ENCODE measurements around the gene JAZF1.

JAZF1 gene

GRCh38 chr7:28180364-28181147 is at the start of gene JAZF1:
JAZF1 (minus strand) TSS chr7:28180795.
- TF ChIP-seq CREB1 (IDR thresholded peaks at IDR 0.05; ENCODE audit: low read depth): no peak
- TF ChIP-seq EP300 (IDR thresholded peaks at IDR 0.05; ENCODE audit: borderline replicate concordance): no peak
- TF ChIP-seq NFIC (IDR thresholded peaks at IDR 0.05): no peak
- TF ChIP-seq TAF1 (IDR thresholded peaks at IDR 0.05; ENCODE audit: low read depth): no peak
- no peak for TF ChIP-seq FOXM1 (IDR thresholded peaks at IDR 0.05; ENCODE audit: borderline replicate concordance, low read depth)
- no peak for TF ChIP-seq YY1 (IDR thresholded peaks at IDR 0.05; ENCODE audit: low read depth)
- TF ChIP-seq, protein P1, sequence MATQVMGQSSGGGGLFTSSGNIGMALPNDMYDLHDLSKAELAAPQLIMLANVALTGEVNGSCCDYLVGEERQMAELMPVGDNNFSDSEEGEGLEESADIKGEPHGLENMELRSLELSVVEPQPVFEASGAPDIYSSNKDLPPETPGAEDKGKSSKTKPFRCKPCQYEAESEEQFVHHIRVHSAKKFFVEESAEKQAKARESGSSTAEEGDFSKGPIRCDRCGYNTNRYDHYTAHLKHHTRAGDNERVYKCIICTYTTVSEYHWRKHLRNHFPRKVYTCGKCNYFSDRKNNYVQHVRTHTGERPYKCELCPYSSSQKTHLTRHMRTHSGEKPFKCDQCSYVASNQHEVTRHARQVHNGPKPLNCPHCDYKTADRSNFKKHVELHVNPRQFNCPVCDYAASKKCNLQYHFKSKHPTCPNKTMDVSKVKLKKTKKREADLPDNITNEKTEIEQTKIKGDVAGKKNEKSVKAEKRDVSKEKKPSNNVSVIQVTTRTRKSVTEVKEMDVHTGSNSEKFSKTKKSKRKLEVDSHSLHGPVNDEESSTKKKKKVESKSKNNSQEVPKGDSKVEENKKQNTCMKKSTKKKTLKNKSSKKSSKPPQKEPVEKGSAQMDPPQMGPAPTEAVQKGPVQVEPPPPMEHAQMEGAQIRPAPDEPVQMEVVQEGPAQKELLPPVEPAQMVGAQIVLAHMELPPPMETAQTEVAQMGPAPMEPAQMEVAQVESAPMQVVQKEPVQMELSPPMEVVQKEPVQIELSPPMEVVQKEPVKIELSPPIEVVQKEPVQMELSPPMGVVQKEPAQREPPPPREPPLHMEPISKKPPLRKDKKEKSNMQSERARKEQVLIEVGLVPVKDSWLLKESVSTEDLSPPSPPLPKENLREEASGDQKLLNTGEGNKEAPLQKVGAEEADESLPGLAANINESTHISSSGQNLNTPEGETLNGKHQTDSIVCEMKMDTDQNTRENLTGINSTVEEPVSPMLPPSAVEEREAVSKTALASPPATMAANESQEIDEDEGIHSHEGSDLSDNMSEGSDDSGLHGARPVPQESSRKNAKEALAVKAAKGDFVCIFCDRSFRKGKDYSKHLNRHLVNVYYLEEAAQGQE (IDR thresholded peaks at IDR 0.05; ENCODE audit: low read depth): no peak
- TF ChIP-seq ZBTB7A (IDR thresholded peaks at IDR 0.05; ENCODE audit: low read depth): no peak
- no peak for TF ChIP-seq CEBPB (IDR thresholded peaks at IDR 0.05)
- no peak for TF ChIP-seq EGR1 (IDR thresholded peaks at IDR 0.05)
- TF ChIP-seq TEAD4 (IDR thresholded peaks at IDR 0.05): no peak
- no peak for TF ChIP-seq USF1 (IDR thresholded peaks at IDR 0.05)
- TF ChIP-seq, protein P2, sequence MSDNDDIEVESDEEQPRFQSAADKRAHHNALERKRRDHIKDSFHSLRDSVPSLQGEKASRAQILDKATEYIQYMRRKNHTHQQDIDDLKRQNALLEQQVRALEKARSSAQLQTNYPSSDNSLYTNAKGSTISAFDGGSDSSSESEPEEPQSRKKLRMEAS (IDR thresholded peaks at IDR 0.05): no peak
- TF ChIP-seq TCF12 (IDR thresholded peaks at IDR 0.05; ENCODE audit: low read depth): no peak
- no peak for TF ChIP-seq RAD21 (IDR thresholded peaks at IDR 0.05; ENCODE audit: low read depth)

GRCh38 chr7:28230261-28230660 is 49.7 kb upstream of the JAZF1 start:
- TF ChIP-seq RAD21 (IDR thresholded peaks at IDR 0.05; ENCODE audit: low read depth): no peak

DNA sequence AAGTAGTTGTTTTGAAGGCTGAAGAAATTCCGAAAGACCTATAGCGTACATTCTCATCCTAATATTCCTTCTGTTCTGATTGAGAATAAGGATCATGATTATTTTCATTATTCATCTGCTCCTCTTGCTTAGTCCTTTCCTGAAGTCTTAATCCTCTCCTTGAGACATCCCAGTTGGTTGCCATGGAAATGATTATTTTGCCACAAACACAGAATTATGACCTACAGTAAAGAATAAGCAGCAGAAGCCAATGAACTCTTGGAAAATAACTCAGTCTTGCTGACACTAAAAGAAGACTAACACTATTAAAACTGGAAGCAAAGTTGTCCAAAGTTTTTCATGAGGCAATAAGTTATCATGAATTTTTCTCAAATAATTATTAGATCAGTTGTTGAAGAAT is 47.8 kb upstream of the JAZF1 start:
- TF ChIP-seq NFIC (IDR thresholded peaks at IDR 0.05): no peak
- TF ChIP-seq TEAD4 (IDR thresholded peaks at IDR 0.05): no peak
- no peak for TF ChIP-seq TCF12 (IDR thresholded peaks at IDR 0.05; ENCODE audit: low read depth)
- no peak for TF ChIP-seq EP300 (IDR thresholded peaks at IDR 0.05; ENCODE audit: borderline replicate concordance)
- TF ChIP-seq CREB1 (IDR thresholded peaks at IDR 0.05; ENCODE audit: low read depth): no peak

GRCh38 chr7:28226003-28226402 is 45.4 kb upstream of the JAZF1 start:
- TF ChIP-seq, protein P1 (IDR thresholded peaks at IDR 0.05; ENCODE audit: low read depth): no peak
- TF ChIP-seq ZBTB7A (IDR thresholded peaks at IDR 0.05; ENCODE audit: low read depth): no peak
- no peak for TF ChIP-seq YY1 (IDR thresholded peaks at IDR 0.05; ENCODE audit: low read depth)
- no peak for TF ChIP-seq TAF1 (IDR thresholded peaks at IDR 0.05; ENCODE audit: low read depth)
- no peak for TF ChIP-seq TEAD4 (IDR thresholded peaks at IDR 0.05)
- no peak for TF ChIP-seq EGR1 (IDR thresholded peaks at IDR 0.05)
- TF ChIP-seq TCF12 (IDR thresholded peaks at IDR 0.05; ENCODE audit: low read depth): no peak
- no peak for TF ChIP-seq EP300 (IDR thresholded peaks at IDR 0.05; ENCODE audit: borderline replicate concordance)
- no peak for TF ChIP-seq CEBPB (IDR thresholded peaks at IDR 0.05)
- no peak for TF ChIP-seq RAD21 (IDR thresholded peaks at IDR 0.05; ENCODE audit: low read depth)
- TF ChIP-seq USF1 (IDR thresholded peaks at IDR 0.05): no peak
- TF ChIP-seq NFIC (IDR thresholded peaks at IDR 0.05): no peak
- TF ChIP-seq, protein P2 (IDR thresholded peaks at IDR 0.05): no peak
- no peak for TF ChIP-seq FOXM1 (IDR thresholded peaks at IDR 0.05; ENCODE audit: borderline replicate concordance, low read depth)
- no peak for TF ChIP-seq CREB1 (IDR thresholded peaks at IDR 0.05; ENCODE audit: low read depth)

- TF ChIP-seq, protein P1 (IDR thresholded peaks at IDR 0.05; ENCODE audit: low read depth): no peak
- TF ChIP-seq RAD21 (IDR thresholded peaks at IDR 0.05; ENCODE audit: low read depth): no peak
- TF ChIP-seq FOXM1 (IDR thresholded peaks at IDR 0.05; ENCODE audit: borderline replicate concordance, low read depth): no peak
- TF ChIP-seq TCF12 (IDR thresholded peaks at IDR 0.05; ENCODE audit: low read depth): no peak
- TF ChIP-seq NFIC (IDR thresholded peaks at IDR 0.05): no peak
- TF ChIP-seq EP300 (IDR thresholded peaks at IDR 0.05; ENCODE audit: borderline replicate concordance): no peak
- no peak for TF ChIP-seq USF1 (IDR thresholded peaks at IDR 0.05)
- TF ChIP-seq TEAD4 (IDR thresholded peaks at IDR 0.05): no peak
- no peak for TF ChIP-seq EGR1 (IDR thresholded peaks at IDR 0.05)
- no peak for TF ChIP-seq TAF1 (IDR thresholded peaks at IDR 0.05; ENCODE audit: low read depth)
- TF ChIP-seq YY1 (IDR thresholded peaks at IDR 0.05; ENCODE audit: low read depth): no peak
- no peak for TF ChIP-seq CREB1 (IDR thresholded peaks at IDR 0.05; ENCODE audit: low read depth)
- TF ChIP-seq ZBTB7A (IDR thresholded peaks at IDR 0.05; ENCODE audit: low read depth): no peak
- TF ChIP-seq CEBPB (IDR thresholded peaks at IDR 0.05): no peak
- TF ChIP-seq, protein P2 (IDR thresholded peaks at IDR 0.05): no peak
These were observed 45.0 kb upstream of the JAZF1 start for GRCh38 chr7:28225576-28225975.
